Gastroesophageal sphincter (tissue), 3 donors: Measurements from ENCODE around the gene LCE6A.

ENCODE experiments used
- POLR2A ChIP-seq, 2 donors: fragments of 450-650 bp; IDR thresholded peaks; one replicate each; pipeline ENCODE4 v1.6.1; 2017; ENCODE audit warnings: antibody characterized with exemption in 2 of 2, mild to moderate bottlenecking in 2 of 2, moderate library complexity in 1 of 2
- POLR2AphosphoS5 ChIP-seq: sonication (generic); formaldehyde crosslinking; IDR thresholded peaks from one replicate; pipeline ENCODE4 v1.6.1; 2017; ENCODE audit warnings: antibody characterized with exemption
- TF ChIP-seq, protein P1 (sequence below), 4 experiments: fragments of 200-600 bp in 2 of 4; fragments of 450-650 bp in 2 of 4; sonication (generic) in 1 of 4; IDR thresholded peaks; one replicate each; pipeline ENCODE4 v1.5.1; 2017 to 2019; ENCODE audit warnings: antibody characterized with exemption in 4 of 4, mild to moderate bottlenecking in 2 of 4, moderate library complexity in 2 of 4

DNA sequence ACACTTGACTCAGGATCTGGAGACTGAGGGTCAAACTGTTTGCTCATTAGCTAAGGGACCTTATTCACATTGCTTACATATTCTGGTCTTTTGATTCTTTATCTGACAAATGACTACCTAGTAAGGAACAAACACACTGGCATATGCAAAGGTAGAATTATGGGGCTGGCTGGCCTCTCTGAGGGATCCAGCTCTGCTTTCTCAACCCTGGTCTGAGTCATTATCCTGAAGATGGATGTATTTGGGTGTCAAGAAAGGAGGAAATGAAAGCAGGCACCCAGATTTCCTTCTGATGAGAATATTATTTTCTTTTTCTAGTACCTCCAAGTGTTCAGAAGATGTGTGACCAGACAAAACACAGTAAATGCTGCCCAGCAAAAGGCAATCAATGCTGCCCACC is 41.4 kb downstream of the LCE6A start:
- TF ChIP-seq, protein P1, sequence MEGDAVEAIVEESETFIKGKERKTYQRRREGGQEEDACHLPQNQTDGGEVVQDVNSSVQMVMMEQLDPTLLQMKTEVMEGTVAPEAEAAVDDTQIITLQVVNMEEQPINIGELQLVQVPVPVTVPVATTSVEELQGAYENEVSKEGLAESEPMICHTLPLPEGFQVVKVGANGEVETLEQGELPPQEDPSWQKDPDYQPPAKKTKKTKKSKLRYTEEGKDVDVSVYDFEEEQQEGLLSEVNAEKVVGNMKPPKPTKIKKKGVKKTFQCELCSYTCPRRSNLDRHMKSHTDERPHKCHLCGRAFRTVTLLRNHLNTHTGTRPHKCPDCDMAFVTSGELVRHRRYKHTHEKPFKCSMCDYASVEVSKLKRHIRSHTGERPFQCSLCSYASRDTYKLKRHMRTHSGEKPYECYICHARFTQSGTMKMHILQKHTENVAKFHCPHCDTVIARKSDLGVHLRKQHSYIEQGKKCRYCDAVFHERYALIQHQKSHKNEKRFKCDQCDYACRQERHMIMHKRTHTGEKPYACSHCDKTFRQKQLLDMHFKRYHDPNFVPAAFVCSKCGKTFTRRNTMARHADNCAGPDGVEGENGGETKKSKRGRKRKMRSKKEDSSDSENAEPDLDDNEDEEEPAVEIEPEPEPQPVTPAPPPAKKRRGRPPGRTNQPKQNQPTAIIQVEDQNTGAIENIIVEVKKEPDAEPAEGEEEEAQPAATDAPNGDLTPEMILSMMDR (IDR thresholded peaks at IDR 0.05), result no peak
- TF ChIP-seq POLR2A (IDR thresholded peaks at IDR 0.05) (no peak), POLR2AphosphoS5 (peak; percentile 22)
